OCI-LY1 (cell line): Measurements from ENCODE around the gene MACROD2.

Source experiments
- H2AFZ ChIP-seq: fragments of 200-600 bp; sonication (generic), shearing (Covaris generic); 2 replicates; pipeline ENCODE4 v1.6.0; 2014; ENCODE audit warnings: antibody characterized with exemption, mild to moderate bottlenecking, low read length
- H3F3A ChIP-seq: fragments of 200-600 bp; sonication (generic), shearing (Covaris generic); 2 replicates; pipeline ENCODE4 v1.6.0; 2014; ENCODE audit warnings: mild to moderate bottlenecking, antibody characterized with exemption, low read length, moderate library complexity; ENCODE audit not compliant: insufficient read depth
- H3K27ac ChIP-seq: fragments of 200-600 bp; sonication (generic); 2 replicates; pipeline ENCODE4 v1.5.1; 2014; ENCODE audit warnings: low read length, mixed run types, mild to moderate bottlenecking, low read depth; ENCODE audit not compliant: poor library complexity, severe bottlenecking
- H3K27me3 ChIP-seq: fragments of 200-600 bp; sonication (generic); 2 replicates; pipeline ENCODE4 v1.6.0; 2014; ENCODE audit warnings: antibody characterized with exemption, mild to moderate bottlenecking, low read length, moderate library complexity; ENCODE audit not compliant: insufficient read depth
- H3K36me3 ChIP-seq: fragments of 200-600 bp; sonication (generic); 2 replicates; pipeline ENCODE4 v1.6.1; 2014; ENCODE audit warnings: mild to moderate bottlenecking, antibody characterized with exemption, low read length, moderate library complexity, mixed read lengths; ENCODE audit not compliant: insufficient read depth
- H3K4me1 ChIP-seq: fragments of 200-600 bp; sonication (generic); 2 replicates; pipeline ENCODE4 v1.5.1; 2014; ENCODE audit warnings: mild to moderate bottlenecking, low read length, moderate library complexity; ENCODE audit not compliant: insufficient read depth, severe bottlenecking
- H3K4me2 ChIP-seq: fragments of 200-600 bp; sonication (generic), shearing (Covaris generic); 2 replicates; pipeline ENCODE4 v1.6.1; 2014; ENCODE audit warnings: low read length
- H3K4me3 ChIP-seq: fragments of 200-600 bp; sonication (generic); 2 replicates; pipeline ENCODE4 v1.5.1; 2014; ENCODE audit warnings: low read length, low read depth, mild to moderate bottlenecking, mixed read lengths; ENCODE audit not compliant: poor library complexity, severe bottlenecking
- H3K79me2 ChIP-seq: fragments of 200-600 bp; shearing (Covaris generic); 2 replicates; pipeline ENCODE4 v1.6.1; 2016; ENCODE audit warnings: mixed run types, low read length, mixed read lengths; ENCODE audit not compliant: insufficient read depth
- H3K9ac ChIP-seq: fragments of 200-600 bp; sonication (generic), shearing (Covaris generic); 2 replicates; pipeline ENCODE4 v1.6.1; 2014; ENCODE audit warnings: mild to moderate bottlenecking, low read length, mixed read lengths
- H3K9me2 ChIP-seq: fragments of 200-600 bp; sonication (generic), shearing (Covaris generic); 2 replicates; pipeline ENCODE4 v1.6.1; 2014; ENCODE audit warnings: low read depth, mild to moderate bottlenecking, low read length, mixed read lengths
- H3K9me3 ChIP-seq: fragments of 200-600 bp; shearing (Covaris generic); 2 replicates; pipeline ENCODE4 v1.6.1; 2014; ENCODE audit warnings: low read length, mixed read lengths
- H4K20me1 ChIP-seq: fragments of 200-600 bp; sonication (generic), shearing (Covaris generic); 2 replicates; pipeline ENCODE4 v1.6.0; 2016; ENCODE audit warnings: mild to moderate bottlenecking, low read length; ENCODE audit not compliant: insufficient read depth
- CTCF ChIP-seq: fragments of 200-600 bp; sonication (generic), shearing (Covaris generic); IDR thresholded peaks from 2 replicates; pipeline ENCODE4 v1.5.1; 2017; ENCODE audit warnings: mild to moderate bottlenecking, antibody characterized with exemption, low read length, moderate library complexity, mixed read lengths
- EZH2 ChIP-seq: fragments of 200-600 bp; sonication (generic), shearing (Covaris generic); IDR thresholded peaks from 2 replicates; pipeline ENCODE4 v1.8.0; 2017; ENCODE audit warnings: borderline replicate concordance, mixed run types, mild to moderate bottlenecking, antibody characterized with exemption, low read length, moderate library complexity, mixed read lengths

The MACROD2 gene

DNA sequence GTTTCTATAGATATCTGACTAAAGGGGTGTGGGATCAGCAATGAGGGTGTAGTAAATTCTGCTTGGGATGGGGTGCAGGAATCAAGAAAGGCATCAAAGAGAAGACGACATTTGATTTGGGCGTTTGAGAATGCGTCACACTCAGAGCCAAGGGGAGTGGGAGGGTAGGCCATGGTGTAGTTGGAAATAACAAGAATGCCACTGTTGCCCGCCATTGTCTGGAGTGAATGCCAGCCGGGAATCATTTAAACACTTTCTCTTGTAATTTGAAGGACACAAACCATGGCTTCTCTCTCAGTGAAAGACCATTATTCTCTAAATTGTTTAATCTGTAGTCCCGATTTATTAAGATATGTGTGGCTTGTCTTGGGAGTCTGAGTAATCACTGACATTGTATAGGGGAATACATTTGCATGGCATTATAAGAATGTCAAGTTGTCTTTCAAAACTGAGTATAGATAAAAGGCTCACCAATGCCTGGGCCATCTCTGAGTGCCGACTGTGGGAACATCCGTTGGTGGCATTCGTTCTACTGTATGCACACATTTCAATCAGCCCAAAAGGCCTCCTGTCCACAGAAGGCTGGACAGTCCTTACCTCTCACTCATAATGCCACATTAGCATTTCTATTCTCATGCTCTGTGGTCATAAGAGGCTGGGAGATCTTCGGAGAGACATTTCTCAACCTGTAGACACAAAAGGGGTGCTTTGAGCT lies 1800.1 kb downstream of the MACROD2 start:
- H3K4me3 ChIP-seq, result no peak overlapping the region
- H3K36me3 ChIP-seq, result no peaks in the 10 kb centered on the region

GRCh38 chr20:15799871-15800270 lies 1804.6 kb downstream of the MACROD2 start:
- Histone ChIP-seq H3K9ac (no peak overlapping the region), H4K20me1 (no peaks in the 10 kb centered on the region), H2AFZ (no peak overlapping the region), H3K79me2 (no peaks in the 10 kb centered on the region), H3K4me2 (no peak overlapping the region), H3K27me3 (no peaks in the 10 kb centered on the region), H3K4me1 (no peaks in the 10 kb centered on the region), H3F3A (no peaks in the 10 kb centered on the region), H3K27ac (no peak overlapping the region), H3K9me3 (no peaks in the 10 kb centered on the region), H3K4me3 (no peak overlapping the region), H3K36me3 (no peaks in the 10 kb centered on the region), H3K9me2 (no peaks in the 10 kb centered on the region)
- TF ChIP-seq EZH2 (no peak), CTCF (no peak)

More for the DNA sequence above, 1800.1 kb downstream of the MACROD2 start:
- Histone ChIP-seq H3K9me3 (no peaks in the 10 kb centered on the region), H3K4me1 (no peaks in the 10 kb centered on the region), H3K9ac (no peak overlapping the region), H3K79me2 (no peaks in the 10 kb centered on the region), H3K4me2 (no peak overlapping the region), H4K20me1 (no peaks in the 10 kb centered on the region), H3K27ac (no peak overlapping the region), H2AFZ (no peak overlapping the region), H3K27me3 (no peaks in the 10 kb centered on the region), H3K9me2 (no peaks in the 10 kb centered on the region), H3F3A (no peaks in the 10 kb centered on the region)
- TF ChIP-seq CTCF (no peak), EZH2 (no peak)

DNA sequence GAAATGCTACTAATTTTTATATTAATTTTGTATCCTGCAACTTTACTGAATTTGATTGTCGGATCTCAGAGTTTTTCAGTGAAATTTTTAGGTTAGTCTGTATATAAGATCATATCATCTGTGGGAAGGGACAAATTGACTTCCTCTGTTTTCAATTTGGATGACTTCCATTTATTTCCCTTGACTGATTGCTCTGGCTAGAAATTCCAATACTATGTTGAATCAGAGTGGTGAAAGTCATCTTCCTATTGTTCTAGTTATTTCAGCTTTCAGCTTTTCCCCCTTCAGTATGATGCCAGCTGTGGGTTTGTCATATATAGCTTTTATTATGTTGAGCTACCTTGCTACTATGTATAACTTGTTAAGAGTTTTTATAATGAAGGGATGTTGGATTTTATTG lies 1806.7 kb downstream of the MACROD2 start:
- Histone ChIP-seq H2AFZ (no peak overlapping the region), H3K9me3 (no peaks in the 10 kb centered on the region), H3K4me3 (no peak overlapping the region), H3K27ac (no peak overlapping the region), H3K4me2 (no peak overlapping the region), H4K20me1 (no peaks in the 10 kb centered on the region), H3K9ac (no peak overlapping the region), H3K27me3 (no peaks in the 10 kb centered on the region), H3K79me2 (no peaks in the 10 kb centered on the region), H3K36me3 (no peaks in the 10 kb centered on the region), H3F3A (no peaks in the 10 kb centered on the region), H3K9me2 (no peaks in the 10 kb centered on the region), H3K4me1 (no peaks in the 10 kb centered on the region)
- TF ChIP-seq EZH2, result no peak
- TF ChIP-seq CTCF, result no peak
